DOHH2 (cell line): Measurements from ENCODE around the gene CSTA.

ENCODE experiments used
- H3F3A ChIP-seq: fragments of 200-600 bp; sonication (generic), shearing (Covaris generic); 2 replicates; pipeline ENCODE4 v1.6.0; 2016; ENCODE audit warnings: antibody characterized with exemption, mild to moderate bottlenecking; ENCODE audit not compliant: control insufficient read depth, insufficient read depth
- H3K27ac ChIP-seq: fragments of 200-600 bp; sonication (generic); 2 replicates; pipeline ENCODE4 v1.5.1; 2014; ENCODE audit warnings: low read depth, mild to moderate bottlenecking, low read length, moderate library complexity
- H3K27me3 ChIP-seq: fragments of 200-600 bp; sonication (generic); 2 replicates; pipeline ENCODE4 v1.6.1; 2014; ENCODE audit warnings: mild to moderate bottlenecking, low read length, mixed read lengths; ENCODE audit not compliant: control insufficient read depth
- H3K36me3 ChIP-seq: fragments of 200-600 bp; sonication (generic); 2 replicates; pipeline ENCODE4 v1.6.1; 2014; ENCODE audit warnings: mild to moderate bottlenecking, low read length, moderate library complexity, mixed read lengths; ENCODE audit not compliant: control insufficient read depth
- H3K4me1 ChIP-seq: fragments of 200-600 bp; sonication (generic); 2 replicates; pipeline ENCODE4 v1.6.1; 2014; ENCODE audit warnings: mild to moderate bottlenecking, low read length, mixed read lengths; ENCODE audit not compliant: control insufficient read depth
- H3K4me2 ChIP-seq: fragments of 200-600 bp; sonication (generic); 2 replicates; pipeline ENCODE4 v1.6.0; 2014; ENCODE audit warnings: mild to moderate bottlenecking, low read length, moderate library complexity
- H3K4me3 ChIP-seq: fragments of 200-600 bp; sonication (generic); 2 replicates; pipeline ENCODE4 v1.5.1; 2014; ENCODE audit warnings: mild to moderate bottlenecking, low read length, mixed read lengths
- H3K79me2 ChIP-seq: fragments of 200-600 bp; sonication (generic); 2 replicates; pipeline ENCODE4 v1.6.1; 2014; ENCODE audit warnings: mild to moderate bottlenecking, low read length, mixed read lengths; ENCODE audit not compliant: control insufficient read depth
- H3K9me2 ChIP-seq: fragments of 200-600 bp; sonication (generic); replicated peaks from 2 replicates; pipeline ENCODE4 v1.6.1; 2014; ENCODE audit warnings: mild to moderate bottlenecking, low read length, mixed read lengths; ENCODE audit not compliant: control insufficient read depth
- H3K9me3 ChIP-seq: fragments of 200-600 bp; sonication (generic); 2 replicates; pipeline ENCODE4 v1.6.1; 2014; ENCODE audit warnings: antibody characterized with exemption, low read length, mixed read lengths; ENCODE audit not compliant: control insufficient read depth, insufficient read depth
- H4K20me1 ChIP-seq: fragments of 200-600 bp; sonication (generic); 2 replicates; pipeline ENCODE4 v1.6.0; 2014; ENCODE audit warnings: low read depth, mild to moderate bottlenecking, antibody characterized with exemption, low read length, moderate library complexity; ENCODE audit not compliant: control insufficient read depth, insufficient read depth
- CTCF ChIP-seq: fragments of 200-600 bp; sonication (generic); IDR thresholded peaks from one replicate; pipeline ENCODE4 v1.5.1; 2014; ENCODE audit warnings: antibody characterized with exemption, mild to moderate bottlenecking, low read depth, low read length; ENCODE audit not compliant: poor library complexity, severe bottlenecking
- EZH2phosphoT487 ChIP-seq: fragments of 200-600 bp; sonication (generic); IDR thresholded peaks from 2 replicates; pipeline ENCODE4 v1.6.1; 2017; ENCODE audit warnings: borderline replicate concordance, mild to moderate bottlenecking, antibody characterized with exemption, low read length, moderate library complexity, mixed read lengths

Gene CSTA

GRCh38 chr3:122316368-122316767 lies 8.7 kb upstream of the CSTA start:
- H3K27ac ChIP-seq: no peak overlapping the region
- no peaks in the 10 kb centered on the region for H3K36me3 ChIP-seq
- H3K4me3 ChIP-seq: no peak overlapping the region
- H3K27me3 ChIP-seq: no peaks in the 10 kb centered on the region; the same call in 1 of the 2 replicates
- no peaks in the 10 kb centered on the region for H3K4me1 ChIP-seq
- H3F3A ChIP-seq: no peaks in the 10 kb centered on the region
- H3K4me2 ChIP-seq: no peak overlapping the region
- no peak for TF ChIP-seq EZH2phosphoT487
- no peak for TF ChIP-seq CTCF
- H3K9me3 ChIP-seq: no peaks in the 10 kb centered on the region
- H3K9me2 ChIP-seq: no peaks in the 10 kb centered on the region
- H3K79me2 ChIP-seq: no peaks in the 10 kb centered on the region
- H4K20me1 ChIP-seq: no peaks in the 10 kb centered on the region

- no peak overlapping the region for H3K4me3 ChIP-seq
- no peaks in the 10 kb centered on the region for H3K9me2 ChIP-seq
- TF ChIP-seq EZH2phosphoT487 (no peak), CTCF (no peak)
- H3F3A ChIP-seq: no peaks in the 10 kb centered on the region
- no peaks in the 10 kb centered on the region for H3K36me3 ChIP-seq
- H3K4me2 ChIP-seq: no peak overlapping the region
- H4K20me1 ChIP-seq: no peaks in the 10 kb centered on the region
- no peaks in the 10 kb centered on the region for H3K4me1 ChIP-seq
- no peaks in the 10 kb centered on the region; the same call in 1 of the 2 replicates for H3K27me3 ChIP-seq
- H3K79me2 ChIP-seq: no peaks in the 10 kb centered on the region
- no peaks in the 10 kb centered on the region for H3K9me3 ChIP-seq
- no peak overlapping the region for H3K27ac ChIP-seq
Measured at GRCh38 chr3:122318620-122319019, 6.4 kb upstream of the CSTA start.

GRCh38 chr3:122322095-122323075 lies 2.7 kb upstream of the CSTA start:
- H3K9me2 ChIP-seq: no peaks in the 10 kb centered on the region
- no peaks in the 10 kb centered on the region for H3K79me2 ChIP-seq
- no peaks in the 10 kb centered on the region for H4K20me1 ChIP-seq
- no peaks in the 10 kb centered on the region for H3K4me1 ChIP-seq
- H3K4me3 ChIP-seq: no peak overlapping the region
- no peaks in the 10 kb centered on the region for H3K27me3 ChIP-seq
- H3K9me3 ChIP-seq: no peaks in the 10 kb centered on the region
- H3F3A ChIP-seq: no peaks in the 10 kb centered on the region
- H3K36me3 ChIP-seq: no peaks in the 10 kb centered on the region
- no peak for TF ChIP-seq EZH2phosphoT487
- H3K4me2 ChIP-seq: no peak overlapping the region
- no peak overlapping the region for H3K27ac ChIP-seq

- Histone ChIP-seq H4K20me1 (no peaks in the 10 kb centered on the region), H3K4me3 (no peak overlapping the region), H3K9me2 (no peaks in the 10 kb centered on the region), H3K27ac (no peak overlapping the region), H3K36me3 (no peaks in the 10 kb centered on the region), H3K27me3 (no peaks in the 10 kb centered on the region), H3K4me1 (no peaks in the 10 kb centered on the region), H3F3A (no peaks in the 10 kb centered on the region), H3K79me2 (no peaks in the 10 kb centered on the region), H3K4me2 (no peak overlapping the region), H3K9me3 (no peaks in the 10 kb centered on the region)
- TF ChIP-seq EZH2phosphoT487: no peak
- no peak for TF ChIP-seq CTCF
Measured at GRCh38 chr3:122325769-122326168, 721 bp downstream of the CSTA start.
